Naive thymus-derived CD4-positive, alpha-beta T cell (primary cell): ENCODE data around the gene FNDC3B. TPM values are rescaled to one million over a fixed set of nuclear protein-coding genes. Genes with fewer than 3 reads are reported as not detected.

Experiments used
- ATAC-seq: fragments of 150-1000 bp; cut with Tn5 transposase; 2 replicates; pipeline ENCODE4 v1.10.0; 2021; ENCODE audit warnings: mild to moderate bottlenecking, moderate library complexity
- CTCF ChIA-PET: fragments of 350-600 bp; sonication (Branson Sonifier 250); formaldehyde crosslinking; loops from one replicate; lab custom pipeline; 2021; ENCODE audit warnings: antibody characterized with exemption; lab: Charles Lee
- POLR2A ChIA-PET: fragments of 350-600 bp; sonication (Branson Sonifier 250); formaldehyde crosslinking; loops from one replicate; lab custom pipeline; 2021; ENCODE audit warnings: antibody characterized with exemption, inconsistent platforms; lab: Charles Lee
- DNase-seq, 9 donors: peaks; one replicate each; pipeline versions ENCODE4 v3.0.0 to v3.0.0-alpha.2; 2020 to 2022; ENCODE audit warnings: mixed read lengths in 1 of 9
- H3K27ac ChIP-seq: one replicate; pipeline ENCODE4 v1.7.0; 2013; ENCODE audit warnings: mild to moderate bottlenecking, low read depth, low read length, moderate library complexity
- H3K27me3 ChIP-seq, 2 donors: one replicate each; pipeline ENCODE4 v1.7.0; 2013; ENCODE audit warnings: low read length in 2 of 2, mild to moderate bottlenecking in 2 of 2, moderate library complexity in 2 of 2; ENCODE audit not compliant: control insufficient read depth in 2 of 2, insufficient read depth in 2 of 2
- H3K36me3 ChIP-seq, 3 experiments: 1 replicate in 2 of 3; 2 replicates in 1 of 3; pipeline ENCODE4 v1.7.0; 2013; ENCODE audit warnings: low read length in 3 of 3, mild to moderate bottlenecking in 3 of 3, moderate library complexity in 1 of 3; ENCODE audit not compliant: insufficient read depth in 3 of 3, control insufficient read depth in 2 of 3
- H3K4me1 ChIP-seq, 2 donors: one replicate each; pipeline ENCODE4 v1.7.0; 2013; ENCODE audit warnings: low read length in 2 of 2, mild to moderate bottlenecking in 2 of 2, moderate library complexity in 1 of 2; ENCODE audit not compliant: control insufficient read depth in 2 of 2, insufficient read depth in 2 of 2
- H3K4me3 ChIP-seq: 2 replicates; pipeline ENCODE4 v1.7.0; 2013; ENCODE audit warnings: mild to moderate bottlenecking, low read length
- H3K9me3 ChIP-seq, 3 experiments: 1 replicate in 2 of 3; 2 replicates in 1 of 3; pipeline ENCODE4 v1.7.0; 2013; ENCODE audit warnings: low read length in 3 of 3; ENCODE audit not compliant: control insufficient read depth in 2 of 3
- H3K27ac Mint-ChIP-seq, 9 donors: one replicate each; pipeline ENCODE4 v1.8.0; 2020 to 2022; ENCODE audit warnings: mixed read lengths in 9 of 9, mild to moderate bottlenecking in 8 of 9, moderate library complexity in 5 of 9, inconsistent platforms in 2 of 9
- H3K27me3 Mint-ChIP-seq, 5 donors: one replicate each; pipeline ENCODE4 v1.8.0; 2021 to 2022; ENCODE audit warnings: mixed read lengths in 5 of 5, mild to moderate bottlenecking in 1 of 5
- H3K36me3 Mint-ChIP-seq, 5 donors: one replicate each; pipeline ENCODE4 v1.8.0; 2020 to 2022; ENCODE audit warnings: mixed read lengths in 5 of 5, mild to moderate bottlenecking in 3 of 5, inconsistent platforms in 1 of 5
- H3K4me1 Mint-ChIP-seq, 7 donors: one replicate each; pipeline ENCODE4 v1.8.0; 2020 to 2022; ENCODE audit warnings: mixed read lengths in 7 of 7, mild to moderate bottlenecking in 3 of 7, inconsistent platforms in 1 of 7
- H3K4me3 Mint-ChIP-seq, 10 donors: one replicate each; pipeline ENCODE4 v1.8.0; 2020 to 2022; ENCODE audit warnings: mild to moderate bottlenecking in 10 of 10, mixed read lengths in 10 of 10, moderate library complexity in 6 of 10, inconsistent platforms in 2 of 10
- H3K9me3 Mint-ChIP-seq, 11 donors: one replicate each; pipeline ENCODE4 v1.8.0; 2020 to 2022; ENCODE audit warnings: mixed read lengths in 11 of 11, mild to moderate bottlenecking in 4 of 11, inconsistent platforms in 1 of 11, moderate library complexity in 1 of 11
- intact Hi-C, 2 donors: fragments of 100-400 bp; cut with micrococcal nuclease; formaldehyde crosslinking; loops; one replicate each; pipeline ENCODE4 v1.15.1; 2023
- polyA plus RNA-seq, 2 donors: library from polyadenylated mRNA; unstranded; fragments of 300-500 nt; fragmentation: Illumina TruSeq; gene quantifications; one replicate each; pipeline ENCODE4 v1.2.3, GENCODE V29; 2021
- total RNA-seq, 6 experiments: library from RNA in 5 of 6; stranded (reverse) in 5 of 6; gene quantifications; 1 replicate in 5 of 6; 2 replicates in 1 of 6; pipeline ENCODE4 v1.2.3 and lab custom pipeline; 2021 to 2026

FNDC3B gene
- total and polyA plus RNA-seq, 7 experiments from 2014 or later = 8.6 to 78.6 (median 25.6) TPM

DNA sequence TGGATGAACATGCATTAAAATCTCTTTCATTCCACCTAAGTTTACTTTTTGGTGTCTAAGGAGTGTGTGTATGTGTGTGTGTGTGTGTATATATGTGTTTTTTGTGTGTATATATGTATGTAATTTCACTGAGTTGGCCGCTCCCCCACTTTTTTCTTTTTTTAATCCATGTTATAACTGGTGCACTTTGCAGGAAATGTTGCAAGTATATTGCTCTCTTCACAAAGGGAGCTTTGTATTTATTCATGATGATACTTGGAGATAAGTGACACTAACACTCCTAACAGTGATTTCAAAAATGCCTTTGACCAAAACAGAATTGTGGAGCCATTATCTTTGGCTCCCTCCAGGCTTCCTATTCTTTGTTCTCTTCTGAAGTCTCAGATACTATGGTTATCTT lies 95.8 kb downstream of the FNDC3B start:
- ChIA-PET CTCF (no interaction called here), POLR2A (no interaction called here)
- Mint-ChIP-seq H3K36me3 (peaks cover 0 to 37% (median 27%) of the 10 kb centered on the region in 5 donors), H3K27ac (peak overlapping the region in 2 of 9 donors; percentile 8 to 20), H3K27me3 (no peaks in the 10 kb centered on the region), H3K4me1 (peaks cover 19 to 75% (median 64%) of the 10 kb centered on the region in 7 donors), H3K4me3 (no peak overlapping the region), H3K9me3 (peaks cover 0 to 8% (median 0%) of the 10 kb centered on the region in 11 donors)
- no peaks in the 10 kb centered on the region for H3K27me3 ChIP-seq
- no peak for ATAC-seq
- DNase-seq = no peak
- intact Hi-C loops = no loop called here
- no peak overlapping the region for H3K27ac ChIP-seq
- no peak overlapping the region for H3K4me3 ChIP-seq
- peaks cover 8 to 49% of the 10 kb centered on the region in 2 donors for H3K4me1 ChIP-seq
- no peaks in the 10 kb centered on the region for H3K9me3 ChIP-seq
- H3K36me3 ChIP-seq = no peaks in the 10 kb centered on the region

DNA sequence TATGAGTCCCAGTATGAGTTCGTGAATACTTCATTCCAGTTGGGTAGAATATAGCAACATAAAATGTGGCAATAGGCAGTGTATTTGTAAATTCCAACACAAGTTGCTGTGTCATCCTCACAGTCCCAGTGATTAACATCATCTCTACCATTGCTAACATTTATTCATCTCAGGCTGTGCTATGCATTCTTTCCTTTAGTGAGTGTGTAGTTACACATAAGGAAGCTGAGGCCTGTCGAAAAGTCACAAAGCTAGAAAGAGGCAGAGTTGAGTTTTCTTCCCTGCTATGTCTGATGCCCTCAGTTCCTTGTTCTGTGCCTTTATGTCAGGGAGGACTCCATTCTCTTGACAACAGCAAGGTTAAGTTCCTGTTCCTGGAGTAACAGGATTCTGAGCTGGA lies 96.4 kb downstream of the FNDC3B start:
- no peak overlapping the region for H3K4me3 Mint-ChIP-seq
- Histone ChIP-seq H3K27me3 (no peaks in the 10 kb centered on the region), H3K4me3 (no peak overlapping the region), H3K27ac (no peak overlapping the region), H3K4me1 (peaks cover 8 to 49% of the 10 kb centered on the region in 2 donors), H3K36me3 (no peaks in the 10 kb centered on the region), H3K9me3 (no peaks in the 10 kb centered on the region)
- peaks cover 0 to 33% (median 23%) of the 10 kb centered on the region in 5 donors for H3K36me3 Mint-ChIP-seq
- CTCF ChIA-PET = no interaction called here
- peaks cover 0 to 4% (median 0%) of the 10 kb centered on the region in 11 donors for H3K9me3 Mint-ChIP-seq
- peak; percentile 57 for ATAC-seq
- H3K27ac Mint-ChIP-seq = peak overlapping the region in 1 of 9 donors; percentile 43
- H3K4me1 Mint-ChIP-seq = peaks cover 15 to 75% (median 66%) of the 10 kb centered on the region in 7 donors
- POLR2A ChIA-PET = no interaction called here
- no peak for DNase-seq
- no peaks in the 10 kb centered on the region for H3K27me3 Mint-ChIP-seq
- intact Hi-C loops = loop anchor here in 1 of 2 donors (2.0 kb wide), 1 partner anchor 17 kb away; no protein-coding TSS in a partner anchor

DNA sequence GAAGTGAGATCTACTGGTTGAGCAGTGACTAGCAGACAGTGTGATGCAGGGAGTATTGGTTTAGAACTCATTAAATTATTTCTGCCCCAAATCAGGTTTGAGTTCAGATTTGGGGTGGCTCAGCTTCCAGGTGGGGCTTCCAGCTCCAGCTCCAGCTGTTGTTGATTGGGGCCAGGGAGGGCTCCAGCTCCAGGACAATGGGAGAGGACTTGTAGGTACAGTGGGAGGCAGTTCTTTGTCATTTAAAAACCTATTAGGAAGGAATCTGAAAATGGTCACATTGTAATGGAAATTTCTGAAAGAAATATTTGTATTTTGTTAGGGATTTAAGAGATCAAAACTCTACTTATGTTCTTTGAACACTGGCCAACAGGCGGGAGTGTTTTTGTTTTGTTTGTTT lies 97.0 kb downstream of the FNDC3B start:
- POLR2A ChIA-PET = no interaction called here
- Histone ChIP-seq H3K27ac (no peak overlapping the region), H3K9me3 (no peaks in the 10 kb centered on the region), H3K4me1 (peaks cover 8 to 49% of the 10 kb centered on the region in 2 donors), H3K4me3 (no peak overlapping the region), H3K27me3 (no peaks in the 10 kb centered on the region), H3K36me3 (no peaks in the 10 kb centered on the region)
- Mint-ChIP-seq H3K27me3 (no peaks in the 10 kb centered on the region), H3K36me3 (peaks cover 0 to 33% (median 23%) of the 10 kb centered on the region in 5 donors), H3K27ac (peak overlapping the region in 1 of 9 donors; percentile 43), H3K9me3 (peaks cover 0 to 4% (median 0%) of the 10 kb centered on the region in 11 donors), H3K4me3 (peak overlapping the region in 1 of 10 donors; percentile 45), H3K4me1 (peaks cover 15 to 79% (median 69%) of the 10 kb centered on the region in 7 donors)
- intact Hi-C loops = loop anchor here in 1 of 2 donors (2.0 kb wide), 1 partner anchor 16 kb away; no protein-coding TSS in a partner anchor
- DNase-seq = no peak
- ATAC-seq = no peak
- CTCF ChIA-PET = interaction anchor here (0.5 kb wide), 1 partner anchor 614 kb away, joined by 3 read pairs; no protein-coding TSS in a partner anchor

DNA sequence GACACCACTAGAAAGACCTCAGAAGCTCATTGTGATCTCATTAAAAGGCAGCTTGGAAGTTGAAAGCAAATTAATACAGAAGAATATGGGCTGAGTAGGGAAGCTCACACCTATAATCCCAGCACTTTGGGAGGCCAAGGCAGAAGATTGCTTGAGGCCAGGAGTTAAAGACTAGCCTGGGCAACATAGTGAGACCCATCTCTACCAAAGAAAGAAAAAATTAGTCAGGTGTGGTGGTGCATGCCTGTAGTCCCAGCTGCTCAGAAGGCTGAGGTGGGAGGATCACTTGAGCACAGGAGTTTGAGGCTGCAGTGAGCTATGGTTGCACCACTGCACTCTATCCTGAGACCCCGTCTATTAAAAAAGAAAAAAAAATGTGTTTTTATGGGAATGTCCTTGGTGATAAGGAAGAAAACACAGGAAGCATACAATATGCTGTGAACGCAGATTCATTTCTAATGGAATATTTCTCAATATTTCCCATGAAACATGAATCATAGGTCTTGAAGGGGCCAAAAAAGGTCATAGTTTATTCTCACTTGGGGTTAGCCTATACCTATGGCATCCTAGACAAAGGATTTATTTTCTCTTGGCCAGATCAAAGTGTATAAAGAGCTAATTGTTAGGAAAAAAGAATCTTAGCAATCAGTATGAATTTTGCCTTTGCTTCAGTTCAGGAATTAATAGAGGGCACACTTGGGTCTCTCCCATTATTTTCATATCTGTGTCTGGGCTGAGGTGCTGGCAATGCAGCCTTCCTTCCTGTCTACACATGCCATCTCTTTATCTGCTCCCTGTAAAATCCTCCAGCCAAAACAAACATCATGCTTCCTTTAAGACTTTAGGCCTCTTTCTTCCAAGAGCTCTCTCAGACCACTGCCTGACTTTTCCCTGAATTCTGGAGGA lies 98.2 kb downstream of the FNDC3B start:
- Mint-ChIP-seq H3K36me3 (peaks cover 0 to 29% (median 20%) of the 10 kb centered on the region in 5 donors), H3K4me3 (peak overlapping the region in 5 of 10 donors; percentile 0 to 41 (median 37)), H3K27me3 (no peaks in the 10 kb centered on the region), H3K4me1 (peaks cover 8 to 75% (median 63%) of the 10 kb centered on the region in 7 donors), H3K9me3 (no peaks in the 10 kb centered on the region), H3K27ac (peak overlapping the region in 3 of 9 donors; percentile 30 to 91 (median 59))
- Histone ChIP-seq H3K4me1 (peaks cover 8 to 36% of the 10 kb centered on the region in 2 donors), H3K36me3 (no peaks in the 10 kb centered on the region), H3K27ac (no peak overlapping the region), H3K9me3 (no peaks in the 10 kb centered on the region), H3K27me3 (no peaks in the 10 kb centered on the region), H3K4me3 (no peak overlapping the region)
- no peak for ATAC-seq
- ChIA-PET POLR2A (no interaction called here), CTCF (interaction anchor here (0.7 kb wide), 1 partner anchor 102 kb away, joined by 4 read pairs; no protein-coding TSS in a partner anchor)
- intact Hi-C loops = loop anchor here (2.0 kb wide), 2 partner anchors 15 to 99 kb away; partner anchors contain the start of gene FNDC3B (in 1 of the 2)
- DNase-seq = no peak

DNA sequence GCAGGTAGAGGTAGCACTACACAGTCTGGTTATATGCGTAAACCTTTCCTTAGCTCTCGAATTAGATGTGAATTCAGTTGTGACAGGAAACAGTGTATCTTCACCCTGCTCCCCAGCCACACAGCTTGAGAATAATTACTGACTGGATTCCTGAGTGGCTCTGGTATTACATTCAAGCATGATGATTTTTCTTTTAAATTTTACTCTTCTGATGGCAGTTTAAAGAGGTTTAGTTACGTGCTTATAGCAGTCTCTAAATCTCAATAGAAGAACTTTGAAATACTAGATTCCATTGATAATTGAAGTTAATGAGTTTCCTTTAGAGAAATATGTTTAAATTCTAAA lies 98.8 kb downstream of the FNDC3B start:
- no peaks in the 10 kb centered on the region for H3K9me3 ChIP-seq
- intact Hi-C loops = loop anchor here in 1 of 2 donors (2.0 kb wide), 1 partner anchor 99 kb away; the partner anchor contains the start of gene FNDC3B
- H3K36me3 ChIP-seq = no peaks in the 10 kb centered on the region
- Mint-ChIP-seq H3K27ac (peak overlapping the region in 3 of 9 donors; percentile 0 to 91 (median 59)), H3K36me3 (peaks cover 0 to 27% (median 20%) of the 10 kb centered on the region in 5 donors), H3K4me3 (peak overlapping the region in 5 of 10 donors; percentile 0 to 41 (median 37)), H3K9me3 (no peaks in the 10 kb centered on the region), H3K4me1 (peaks cover 8 to 75% (median 61%) of the 10 kb centered on the region in 7 donors), H3K27me3 (no peaks in the 10 kb centered on the region)
- no peak for DNase-seq
- H3K4me3 ChIP-seq = no peak overlapping the region
- POLR2A ChIA-PET = no interaction called here
- CTCF ChIA-PET = no interaction called here
- no peaks in the 10 kb centered on the region for H3K27me3 ChIP-seq
- H3K4me1 ChIP-seq = peaks cover 8 to 32% of the 10 kb centered on the region in 2 donors
- no peak for ATAC-seq
- no peak overlapping the region for H3K27ac ChIP-seq

DNA sequence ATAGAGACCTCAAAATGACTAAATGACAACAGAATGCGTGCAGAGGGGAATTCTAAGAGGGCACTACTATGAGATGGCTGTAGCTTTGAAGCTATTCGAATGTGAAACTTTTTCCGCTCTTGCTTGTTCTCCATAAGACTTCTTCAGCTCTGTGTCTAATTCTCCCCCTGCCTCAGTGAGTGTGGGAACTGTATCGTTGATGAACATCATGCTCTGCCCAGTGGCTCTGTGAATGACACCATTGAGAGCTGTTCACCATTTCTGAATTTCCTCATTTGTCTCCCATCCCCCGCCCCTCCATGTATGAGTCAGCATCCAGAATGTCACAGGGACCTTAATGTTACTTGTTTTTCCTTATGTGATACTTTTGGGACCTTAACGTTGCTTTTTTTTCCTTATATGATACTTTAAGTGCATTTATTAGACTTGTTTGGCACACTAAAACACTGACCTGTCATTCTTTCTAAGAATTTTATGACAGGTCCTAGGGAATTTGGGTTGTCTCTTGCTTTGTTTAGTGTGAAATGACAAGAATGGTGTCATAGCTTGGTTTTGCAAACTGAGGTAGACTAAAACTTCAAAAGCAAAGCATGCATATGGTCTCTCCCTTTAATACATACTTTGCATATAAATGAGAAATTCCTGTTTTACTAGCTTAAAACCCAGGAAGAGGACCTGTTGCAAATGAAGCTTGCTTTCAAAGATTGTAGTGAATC lies 99.6 kb downstream of the FNDC3B start:
- no peaks in the 10 kb centered on the region for H3K27me3 ChIP-seq
- H3K4me1 Mint-ChIP-seq = peaks cover 10 to 70% (median 58%) of the 10 kb centered on the region in 7 donors
- DNase-seq (no peak), ATAC-seq (peak; percentile 64)
- CTCF ChIA-PET = interaction anchor here (0.6 to 0.7 kb wide), 2 partner anchors 9 to 35 kb away, joined by 3 to 4 read pairs; no protein-coding TSS in a partner anchor
- POLR2A ChIA-PET = interaction anchor here (0.6 kb wide), 1 partner anchor 150 kb away, joined by 3 read pairs; no protein-coding TSS in a partner anchor
- H3K9me3 ChIP-seq = no peaks in the 10 kb centered on the region
- H3K4me3 ChIP-seq = no peak overlapping the region
- H3K27ac Mint-ChIP-seq = peak overlapping the region in 2 of 9 donors; percentile 7 to 92
- peaks cover 0 to 19% (median 16%) of the 10 kb centered on the region in 5 donors for H3K36me3 Mint-ChIP-seq
- no peak overlapping the region for H3K27ac ChIP-seq
- no peaks in the 10 kb centered on the region for H3K36me3 ChIP-seq
- H3K27me3 Mint-ChIP-seq = no peaks in the 10 kb centered on the region
- H3K4me1 ChIP-seq = peaks cover 8 to 24% of the 10 kb centered on the region in 2 donors
- intact Hi-C loops = loop anchor here in 1 of 2 donors (2.0 kb wide), 1 partner anchor 100 kb away; the partner anchor contains the start of gene FNDC3B
- H3K4me3 Mint-ChIP-seq = peak overlapping the region in 3 of 10 donors; percentile 2 to 66 (median 3)
- no peaks in the 10 kb centered on the region for H3K9me3 Mint-ChIP-seq
